DND-41 (cell line): ENCODE measurements around the gene BCL2L11.

ENCODE experiments used
- CTCF ChIP-seq: IDR thresholded peaks from 2 replicates; pipeline ENCODE4 v1.5.1; 2012; ENCODE audit warnings: borderline replicate concordance, low read length, moderate library complexity, mild to moderate bottlenecking; ENCODE audit not compliant: poor library complexity, severe bottlenecking; ENCODE audit errors: extremely low read depth
- EZH2 ChIP-seq: IDR thresholded peaks from 3 replicates; pipeline ENCODE4 v1.6.1; 2012; ENCODE audit warnings: borderline replicate concordance, low read depth, mild to moderate bottlenecking, moderate library complexity, low read length, inconsistent platforms; ENCODE audit not compliant: severe bottlenecking

- TF ChIP-seq CTCF (no peak), EZH2 (no peak)
Measured at GRCh38 chr2:111116011-111116746, 4.5 kb upstream of the BCL2L11 start.
